Left ventricle myocardium inferior (tissue), 1 donor: ENCODE results near the gene AHCY. TPM values are rescaled to one million over a fixed set of nuclear protein-coding genes. Genes with fewer than 3 reads are reported as not detected.

Source experiments
- DNase-seq: peaks from one replicate; pipeline ENCODE4 v3.0.0-alpha.2; 2020
- H3K27ac ChIP-seq: fragments of 200-600 bp; replicated peaks from 2 replicates; pipeline ENCODE4 v1.8.0; 2021
- H3K27me3 ChIP-seq: fragments of 200-600 bp; 2 replicates; pipeline ENCODE4 v1.8.0; 2021; ENCODE audit warnings: low read depth
- H3K36me3 ChIP-seq: fragments of 200-600 bp; 2 replicates; pipeline ENCODE4 v1.8.0; 2021
- H3K4me1 ChIP-seq: fragments of 200-600 bp; 2 replicates; pipeline ENCODE4 v1.8.0; 2021
- H3K4me3 ChIP-seq: fragments of 200-600 bp; 2 replicates; pipeline ENCODE4 v1.8.0; 2021; ENCODE audit warnings: mild to moderate bottlenecking, moderate library complexity
- H3K9me3 ChIP-seq: fragments of 200-600 bp; replicated peaks from 2 replicates; pipeline ENCODE4 v1.8.0; 2021
- CTCF ChIP-seq: fragments of 200-600 bp; IDR thresholded peaks from 2 replicates; pipeline ENCODE4 v1.8.0; 2021; ENCODE audit warnings: antibody characterized with exemption, mild to moderate bottlenecking, borderline replicate concordance
- intact Hi-C: fragments of 100-400 bp; cut with micrococcal nuclease; formaldehyde crosslinking; loops from one replicate; pipeline ENCODE4 v1.11.0; 2022
- total RNA-seq: library from RNA; stranded (reverse); fragmentation: NEBNext Ultra II Directional; extraction: Animal tissue kit (Norgen Biotek cat#: 25700); gene quantifications from one replicate; pipeline ENCODE4 v1.2.1, GENCODE V29; 2021
- donor health status: DM: no; HTN: yes; CAD: no; lungs with severe emphysema.

The AHCY gene
- total RNA-seq, 1 donor from 2014 or later: 66.2 TPM

- Histone ChIP-seq H3K36me3 (no peaks in the 10 kb centered on the region), H3K4me3 (peak overlapping the region; percentile 50), H3K27ac (no peak overlapping the region), H3K4me1 (peaks cover 20% of the 10 kb centered on the region), H3K27me3 (peaks cover 14% of the 10 kb centered on the region), H3K9me3 (no peaks in the 10 kb centered on the region)
- TF ChIP-seq CTCF: no peak
- intact Hi-C loops: loop anchor here (10.0 kb wide), 1 partner anchor 163 kb away; no protein-coding TSS in a partner anchor
- DNase-seq: no peak
These were observed 8.2 kb upstream of the AHCY start for GRCh38 chr20:34311118-34312023.

- Histone ChIP-seq H3K4me3 (no peak overlapping the region), H3K9me3 (no peaks in the 10 kb centered on the region), H3K27me3 (peaks cover 14% of the 10 kb centered on the region), H3K4me1 (peaks cover 20% of the 10 kb centered on the region), H3K36me3 (no peaks in the 10 kb centered on the region), H3K27ac (no peak overlapping the region)
- TF ChIP-seq CTCF: no peak
- no peak for DNase-seq
- intact Hi-C loops: loop anchor here (10.0 kb wide), 1 partner anchor 164 kb away; no protein-coding TSS in a partner anchor
These were observed 7.4 kb upstream of the AHCY start for GRCh38 chr20:34310481-34311117.

GRCh38 chr20:34309691-34310090 lies 6.5 kb upstream of the AHCY start:
- Histone ChIP-seq H3K4me1 (peaks cover 20% of the 10 kb centered on the region), H3K36me3 (no peaks in the 10 kb centered on the region), H3K27ac (no peak overlapping the region), H3K27me3 (peaks cover 14% of the 10 kb centered on the region), H3K4me3 (no peak overlapping the region), H3K9me3 (no peaks in the 10 kb centered on the region)
- DNase-seq: no peak
- TF ChIP-seq CTCF: no peak
- intact Hi-C loops: loop anchor here (10.0 kb wide), 1 partner anchor 165 kb away; no protein-coding TSS in a partner anchor

- H3K27ac ChIP-seq: no peak overlapping the region
- H3K9me3 ChIP-seq: no peaks in the 10 kb centered on the region
- H3K27me3 ChIP-seq: no peaks in the 10 kb centered on the region
- H3K4me3 ChIP-seq: no peak overlapping the region
- intact Hi-C loops: no loop called here
- no peak for TF ChIP-seq CTCF
- no peak for DNase-seq
- H3K4me1 ChIP-seq: peaks cover 28% of the 10 kb centered on the region
- H3K36me3 ChIP-seq: no peaks in the 10 kb centered on the region
These were observed 2.4 kb upstream of the AHCY start for GRCh38 chr20:34305333-34306230.

- intact Hi-C loops: no loop called here
- Histone ChIP-seq H3K27ac (peak overlapping the region; percentile 97), H3K9me3 (no peaks in the 10 kb centered on the region), H3K27me3 (no peaks in the 10 kb centered on the region), H3K4me3 (peak overlapping the region; percentile 88), H3K4me1 (peaks cover 38% of the 10 kb centered on the region), H3K36me3 (no peaks in the 10 kb centered on the region)
- TF ChIP-seq CTCF: no peak
- DNase-seq: no peak
These were observed 838 bp downstream of the AHCY start for GRCh38 chr20:34302312-34302722.
